SK-N-SH (cell line): ENCODE measurements around the gene SP110.

Source experiments
- CHD2 ChIP-seq: fragments of 150-350 bp; IDR thresholded peaks from 2 replicates; pipeline ENCODE4 v1.6.1; 2018; ENCODE audit warnings: low read length; ENCODE audit not compliant: partially characterized antibody
- CTCF ChIP-seq: fragments of 200-600 bp; sonication (generic); IDR thresholded peaks from 2 replicates; pipeline ENCODE4 v1.6.1; 2017; ENCODE audit warnings: antibody characterized with exemption, mild to moderate bottlenecking, moderate library complexity
- EP300 ChIP-seq, 2 experiments: IDR thresholded peaks; 2 replicates each; pipeline versions ENCODE4 v1.4.0 to v1.6.1; 2012; ENCODE audit warnings: borderline replicate concordance in 1 of 2, low read depth in 1 of 2, low read length in 1 of 2
- EZH2phosphoT487 ChIP-seq: fragments of 200-600 bp; sonication (generic); IDR thresholded peaks from 2 replicates; pipeline ENCODE4 v1.6.1; 2017; ENCODE audit warnings: low read depth, mixed run types, mild to moderate bottlenecking, antibody characterized with exemption, moderate library complexity, borderline replicate concordance
- FOXJ3 ChIP-seq: sonication (generic); formaldehyde crosslinking; IDR thresholded peaks from 2 replicates; pipeline ENCODE4 v1.5.1; 2020; ENCODE audit warnings: mild to moderate bottlenecking, missing genetic modification reagents
- JUND ChIP-seq: IDR thresholded peaks from 2 replicates; pipeline ENCODE4 v1.4.0; 2012
- POLR2AphosphoS5 ChIP-seq: IDR thresholded peaks from 2 replicates; pipeline ENCODE4 v1.6.1; 2012; ENCODE audit warnings: low read depth, low read length
- RAD21 ChIP-seq: IDR thresholded peaks from 2 replicates; pipeline ENCODE4 v1.6.1; 2012; ENCODE audit warnings: mild to moderate bottlenecking, low read length
- TAF1 ChIP-seq: IDR thresholded peaks from 2 replicates; pipeline ENCODE4 v1.6.1; 2012; ENCODE audit warnings: low read depth, mild to moderate bottlenecking, low read length, moderate library complexity, borderline replicate concordance
- TCF12 ChIP-seq: IDR thresholded peaks from 2 replicates; pipeline ENCODE4 v1.4.0; 2012
- USF2 ChIP-seq: fragments of 150-350 bp; IDR thresholded peaks from 2 replicates; pipeline ENCODE4 v1.6.1; 2017; ENCODE audit warnings: antibody characterized with exemption, low read length, low read depth, borderline replicate concordance
- YY1 ChIP-seq: IDR thresholded peaks from 2 replicates; pipeline ENCODE4 v1.4.0; 2012; ENCODE audit warnings: low read depth, mild to moderate bottlenecking
- ZBTB33 ChIP-seq: IDR thresholded peaks from 2 replicates; pipeline ENCODE4 v1.4.0; 2012; ENCODE audit warnings: low read depth, borderline replicate concordance

GRCh38 chr2:230267556-230267955 lies 47.8 kb upstream of the SP110 start:
- no peak for TF ChIP-seq RAD21
- no peak for TF ChIP-seq FOXJ3 (CRISPR knock-in tag)
- no peak for TF ChIP-seq TCF12
- TF ChIP-seq CTCF: no peak
- no peak for TF ChIP-seq USF2
- no peak for TF ChIP-seq YY1
- no peak for TF ChIP-seq CHD2
- no peak for TF ChIP-seq EZH2phosphoT487
- no peak for TF ChIP-seq TAF1
- TF ChIP-seq ZBTB33: no peak
- TF ChIP-seq EP300 (IDR thresholded peaks at IDR 0.05; ENCODE audit: borderline replicate concordance in 1 of 2, low read depth in 1 of 2, low read length in 1 of 2): no peak
- TF ChIP-seq POLR2AphosphoS5: no peak
- TF ChIP-seq JUND: no peak
